Measurements from ENCODE around the gene THAP4. TPM values are rescaled to one million over a fixed set of nuclear protein-coding genes. Genes with fewer than 3 reads are reported as not detected.
A peak's percentile ranks its signal among the peaks of the same experiment; 100 is the strongest.

The THAP4 gene
- total RNA-seq, 1 experiment from 2014 or later = 71.2 TPM

GRCh38 chr2:241542278-241542605, 94.7 kb downstream of the THAP4 start:
- POLR2A ChIA-PET = no interaction called here
- peaks cover 7 to 27% of the 10 kb centered on the region in 2 experiments for H3K4me1 ChIP-seq (ENCODE audit: control insufficient read depth in 1 of 2, insufficient read depth in 2 of 2, low read length in 2 of 2)
- no peak overlapping the region for H2AFZ ChIP-seq (ENCODE audit: low read depth, low read length, poor library complexity, severe bottlenecking)
- no peak overlapping the region for H3K9ac ChIP-seq (ENCODE audit: low read length)
- RAD21 ChIA-PET (ENCODE audit: low non-redundant PET in 1 of 2, low total read pairs in 2 of 2, uncharacterized antibody in 2 of 2, unreplicated experiment in 2 of 2) = no interaction called here
- BruUV-seq (replicated peaks) = no TSS peak
- TF ChIP-seq ZBTB33 (IDR thresholded peaks at IDR 0.05; ENCODE audit: extremely low read depth, insufficient replicate concordance, low read length) (no peak), SIN3A (IDR thresholded peaks at IDR 0.05; ENCODE audit: low read depth) (no peak)
- H3K79me2 ChIP-seq (ENCODE audit: insufficient read depth, low read length) = no peaks in the 10 kb centered on the region
- no peaks in the 10 kb centered on the region for H4K20me1 ChIP-seq (ENCODE audit: insufficient read depth)
- intact Hi-C loops (cut with micrococcal nuclease) = no loop called here
- H3K27me3 ChIP-seq (ENCODE audit: insufficient read depth, low read length) = no peaks in the 10 kb centered on the region
- ATAC-seq = no peak
- H3K27ac ChIP-seq (ENCODE audit: low read depth, low read length) = no peak overlapping the region
- CTCF ChIA-PET = no interaction called here
- no peaks in the 10 kb centered on the region for H3K9me3 ChIP-seq (ENCODE audit: control insufficient read depth in 1 of 2, insufficient read depth in 1 of 2, low read depth in 1 of 2, low read length in 2 of 2)
- no peak overlapping the region for H3K4me3 ChIP-seq (replicated peaks in 1 of 2; ENCODE audit: low read depth in 1 of 2, low read length in 2 of 2)
- H3K9me2 ChIP-seq (ENCODE audit: insufficient read depth) = no peaks in the 10 kb centered on the region
- H3K36me3 ChIP-seq (ENCODE audit: control insufficient read depth in 1 of 2, insufficient read depth in 2 of 2, low read length in 2 of 2) = no peaks in the 10 kb centered on the region
- no peak overlapping the region for H3K4me2 ChIP-seq (ENCODE audit: low read length)
- DNase-seq (ENCODE audit: low read depth, low spot score) = no peak

- POLR2A ChIA-PET = interaction anchor here (0.6 kb wide), 1 partner anchor 17 kb away, joined by 3 read pairs; the partner anchor contains the start of gene BOK
Observed at GRCh38 chr2:241541564-241542277, 95.2 kb downstream of the THAP4 start.

More at GRCh38 chr2:241541564-241542277, 95.2 kb downstream of the THAP4 start:
- Histone ChIP-seq H3K4me3 (replicated peaks in 1 of 2; ENCODE audit: low read depth in 1 of 2, low read length in 2 of 2) (no peak overlapping the region), H3K36me3 (ENCODE audit: control insufficient read depth in 1 of 2, insufficient read depth in 2 of 2, low read length in 2 of 2) (no peaks in the 10 kb centered on the region), H3K4me1 (ENCODE audit: control insufficient read depth in 1 of 2, insufficient read depth in 2 of 2, low read length in 2 of 2) (peaks cover 7 to 22% of the 10 kb centered on the region in 2 experiments), H3K9me2 (ENCODE audit: insufficient read depth) (no peaks in the 10 kb centered on the region), H3K27ac (ENCODE audit: low read depth, low read length) (no peak overlapping the region), H2AFZ (ENCODE audit: low read depth, low read length, poor library complexity, severe bottlenecking) (no peak overlapping the region), H3K27me3 (ENCODE audit: insufficient read depth, low read length) (no peaks in the 10 kb centered on the region), H3K9me3 (ENCODE audit: control insufficient read depth in 1 of 2, insufficient read depth in 1 of 2, low read depth in 1 of 2, low read length in 2 of 2) (no peaks in the 10 kb centered on the region), H3K9ac (ENCODE audit: low read length) (no peak overlapping the region), H4K20me1 (ENCODE audit: insufficient read depth) (no peaks in the 10 kb centered on the region), H3K79me2 (ENCODE audit: insufficient read depth, low read length) (no peaks in the 10 kb centered on the region), H3K4me2 (ENCODE audit: low read length) (0 out of 2 replicates have a peak overlapping the region, but pooled peaks have one; percentile 14)
- no peak for ATAC-seq
- ChIA-PET CTCF (no interaction called here), RAD21 (ENCODE audit: low non-redundant PET in 1 of 2, low total read pairs in 2 of 2, uncharacterized antibody in 2 of 2, unreplicated experiment in 2 of 2) (no interaction called here)
- TF ChIP-seq TCF7L2 (IDR thresholded peaks at IDR 0.05; ENCODE audit: borderline replicate concordance, extremely low read depth, insufficient read depth, insufficient read length) (no peak), ZBTB33 (IDR thresholded peaks at IDR 0.05; ENCODE audit: extremely low read depth, insufficient replicate concordance, low read length) (no peak), ZFX (IDR thresholded peaks at IDR 0.05) (no peak), SRF (IDR thresholded peaks at IDR 0.05; ENCODE audit: low read depth) (no peak), MAX (IDR thresholded peaks at IDR 0.05) (no peak), POLR2AphosphoS5 (IDR thresholded peaks at IDR 0.05; ENCODE audit: low read depth, low read length) (no peak), CEBPB (IDR thresholded peaks at IDR 0.05; ENCODE audit: low read depth) (no peak), CTCF (IDR thresholded peaks at IDR 0.05 in 2 of 3, conservative IDR thresholded peaks at IDR 0.05 in 1 of 3; ENCODE audit: borderline replicate concordance in 1 of 3, insufficient read depth in 1 of 3, low read depth in 2 of 3, low read length in 2 of 3) (no peak), EZH2phosphoT487 (IDR thresholded peaks at IDR 0.05; ENCODE audit: borderline replicate concordance) (no peak), CBX3 (IDR thresholded peaks at IDR 0.05; ENCODE audit: low read depth) (no peak), ATF3 (IDR thresholded peaks at IDR 0.05) (no peak)
- DNase-seq (ENCODE audit: low read depth, low spot score) = no peak
- no TSS peak for BruUV-seq (replicated peaks)
- intact Hi-C loops (cut with micrococcal nuclease) = no loop called here

Measured in HCT116 (cell line).